Stimulated activated CD4-positive, alpha-beta T cell treated with anti-CD3 and anti-CD28 coated beads, Interleukin-12 subunit alpha, Interleukin-12 subunit beta, amount 100 ng/mL, for 48 hours (primary cell): ENCODE results near the gene BDKRB1.

Experiments
- DNase-seq, 3 donors: peaks; one replicate each; pipeline ENCODE4 v3.0.0-alpha.2; 2020; ENCODE audit warnings: low read depth in 2 of 3, low spot score in 1 of 3

Gene BDKRB1

DNA sequence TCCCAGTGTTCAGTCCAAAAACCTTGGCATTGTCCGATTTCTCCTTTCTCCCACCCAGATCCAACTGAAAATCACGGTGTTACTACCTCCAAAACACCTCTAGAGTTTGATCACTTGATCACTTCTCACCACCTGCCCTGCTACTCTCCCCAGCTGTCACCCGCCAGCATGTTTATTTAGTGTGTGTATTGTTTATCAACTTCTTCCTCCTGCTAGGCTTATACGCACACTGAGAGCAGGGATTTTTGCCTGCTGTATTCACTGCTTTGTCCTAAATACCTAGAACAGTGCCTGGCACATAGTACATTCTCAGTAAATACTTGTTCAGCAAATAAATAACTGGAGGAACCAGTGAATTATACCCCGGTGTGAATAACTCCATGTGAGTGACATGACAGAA lies 5.0 kb downstream of the BDKRB1 start:
- DNase-seq = no peak

DNA sequence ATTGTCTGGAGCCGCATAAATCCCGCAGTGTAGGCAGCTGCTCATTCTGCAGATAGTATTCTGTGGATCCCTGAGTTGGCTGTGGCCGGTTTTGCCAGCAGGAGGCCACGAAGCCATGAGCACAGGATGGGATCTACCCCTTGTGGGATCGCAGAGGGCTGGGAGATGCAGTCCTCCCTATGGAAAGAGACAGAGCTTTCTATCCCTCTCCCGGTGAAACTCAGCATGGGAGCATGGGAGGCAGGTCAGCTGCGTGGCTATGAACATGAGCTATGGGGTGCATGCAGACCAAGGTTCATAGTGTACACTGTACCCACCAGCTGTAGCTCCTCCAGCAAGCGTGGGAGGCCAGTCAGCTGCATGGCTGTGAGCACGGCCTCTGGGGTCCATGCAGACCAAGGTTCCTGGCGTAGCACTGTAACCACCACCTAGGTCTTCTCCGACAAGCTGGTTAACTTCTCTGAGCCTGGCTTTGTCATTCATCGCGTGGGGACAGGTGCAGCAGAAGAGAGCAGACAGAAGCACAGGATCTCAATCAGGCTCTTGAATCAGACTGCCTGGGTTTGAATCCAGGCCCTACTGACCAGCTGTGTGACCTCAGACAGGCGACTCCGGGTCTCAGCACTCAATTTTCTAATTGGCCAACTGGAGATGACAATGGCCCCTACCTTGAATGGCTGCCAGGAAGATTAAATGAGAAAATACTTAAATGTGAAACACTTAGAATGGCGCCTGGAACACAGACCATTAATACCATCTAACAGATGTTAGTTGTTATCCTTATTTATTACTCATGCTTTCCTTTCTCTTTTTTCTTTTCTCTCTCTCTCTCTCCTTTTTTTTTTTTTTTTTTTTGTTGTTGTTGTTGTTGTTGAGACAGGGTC lies 6.0 kb downstream of the BDKRB1 start:
- no peak for DNase-seq

DNA sequence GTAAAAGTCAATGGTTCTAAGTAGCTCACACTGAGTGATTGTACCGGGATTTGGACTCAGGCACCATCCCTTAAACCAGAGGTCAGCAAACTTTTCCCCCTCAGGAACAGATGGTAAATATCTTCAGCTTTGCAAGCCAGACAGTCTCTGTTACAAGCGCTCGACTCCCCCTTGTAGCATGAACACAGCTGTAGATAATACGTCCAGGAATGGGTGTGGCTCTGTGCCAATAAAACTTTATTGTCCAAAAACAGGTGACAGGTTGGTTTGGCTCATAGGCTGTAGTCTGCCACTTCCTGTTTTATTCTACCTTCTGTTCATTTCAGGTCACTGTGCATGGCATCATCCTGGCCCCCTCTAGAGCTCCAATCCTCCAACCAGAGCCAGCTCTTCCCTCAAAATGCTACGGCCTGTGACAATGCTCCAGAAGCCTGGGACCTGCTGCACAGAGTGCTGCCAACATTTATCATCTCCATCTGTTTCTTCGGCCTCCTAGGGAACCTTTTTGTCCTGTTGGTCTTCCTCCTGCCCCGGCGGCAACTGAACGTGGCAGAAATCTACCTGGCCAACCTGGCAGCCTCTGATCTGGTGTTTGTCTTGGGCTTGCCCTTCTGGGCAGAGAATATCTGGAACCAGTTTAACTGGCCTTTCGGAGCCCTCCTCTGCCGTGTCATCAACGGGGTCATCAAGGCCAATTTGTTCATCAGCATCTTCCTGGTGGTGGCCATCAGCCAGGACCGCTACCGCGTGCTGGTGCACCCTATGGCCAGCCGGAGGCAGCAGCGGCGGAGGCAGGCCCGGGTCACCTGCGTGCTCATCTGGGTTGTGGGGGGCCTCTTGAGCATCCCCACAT lies 7.6 kb downstream of the BDKRB1 start:
- DNase-seq = no peak

DNA sequence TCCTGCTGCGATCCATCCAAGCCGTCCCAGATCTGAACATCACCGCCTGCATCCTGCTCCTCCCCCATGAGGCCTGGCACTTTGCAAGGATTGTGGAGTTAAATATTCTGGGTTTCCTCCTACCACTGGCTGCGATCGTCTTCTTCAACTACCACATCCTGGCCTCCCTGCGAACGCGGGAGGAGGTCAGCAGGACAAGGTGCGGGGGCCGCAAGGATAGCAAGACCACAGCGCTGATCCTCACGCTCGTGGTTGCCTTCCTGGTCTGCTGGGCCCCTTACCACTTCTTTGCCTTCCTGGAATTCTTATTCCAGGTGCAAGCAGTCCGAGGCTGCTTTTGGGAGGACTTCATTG lies 8.2 kb downstream of the BDKRB1 start:
- DNase-seq = no peak

DNA sequence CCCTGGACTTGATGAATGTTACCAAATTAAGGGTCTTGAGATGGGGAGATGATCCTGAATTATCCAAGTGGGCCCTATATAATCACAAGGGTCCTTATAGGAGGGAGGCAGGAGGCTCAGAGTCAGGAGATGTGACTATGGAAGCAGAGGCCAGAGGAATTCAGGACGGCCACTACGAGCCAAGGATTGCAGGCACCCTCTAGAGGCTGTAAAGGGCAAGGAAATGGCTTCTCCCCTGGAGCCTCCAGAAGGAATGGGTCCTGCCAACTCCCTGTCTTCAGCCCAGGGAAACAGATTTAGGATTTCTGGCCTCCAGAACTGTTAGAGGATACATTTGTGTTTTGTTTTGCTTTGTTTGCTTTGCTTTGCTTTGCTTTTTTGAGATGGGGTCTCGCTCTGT lies 8.8 kb downstream of the BDKRB1 start:
- no peak for DNase-seq

DNA sequence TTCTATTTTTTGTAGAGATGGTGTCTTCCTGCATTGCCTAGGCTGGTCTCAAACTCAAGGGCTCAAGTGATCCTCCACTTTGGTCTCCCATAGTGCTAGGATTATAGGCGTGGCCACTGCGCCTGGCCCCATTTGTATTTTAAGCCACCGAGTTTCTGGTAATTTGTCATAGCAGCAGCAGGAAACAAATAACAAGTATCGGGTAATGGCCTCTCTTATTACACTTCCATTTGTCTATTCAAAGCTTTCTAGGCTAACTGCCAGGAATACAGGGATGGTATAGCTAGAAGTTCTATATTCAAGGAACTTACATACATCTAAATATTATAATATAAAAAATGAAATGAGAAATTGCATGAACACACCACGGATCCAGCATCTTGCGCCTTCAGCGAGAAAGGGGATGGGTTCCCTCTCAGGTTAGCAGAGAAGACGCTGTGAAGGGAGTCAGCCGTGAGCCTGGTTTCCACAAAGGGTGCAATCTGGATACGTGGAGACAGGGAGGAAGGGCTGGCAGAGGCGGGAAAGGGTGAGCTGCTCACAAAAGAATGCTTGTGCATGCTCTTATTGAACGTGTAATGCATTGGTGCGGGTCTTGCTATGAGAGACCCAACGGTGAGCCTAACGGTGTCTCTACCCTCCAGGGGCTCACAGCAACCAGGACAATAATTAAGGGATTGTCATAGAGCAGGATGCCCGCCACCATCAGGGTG lies 9.5 kb downstream of the BDKRB1 start:
- no peak for DNase-seq

DNA sequence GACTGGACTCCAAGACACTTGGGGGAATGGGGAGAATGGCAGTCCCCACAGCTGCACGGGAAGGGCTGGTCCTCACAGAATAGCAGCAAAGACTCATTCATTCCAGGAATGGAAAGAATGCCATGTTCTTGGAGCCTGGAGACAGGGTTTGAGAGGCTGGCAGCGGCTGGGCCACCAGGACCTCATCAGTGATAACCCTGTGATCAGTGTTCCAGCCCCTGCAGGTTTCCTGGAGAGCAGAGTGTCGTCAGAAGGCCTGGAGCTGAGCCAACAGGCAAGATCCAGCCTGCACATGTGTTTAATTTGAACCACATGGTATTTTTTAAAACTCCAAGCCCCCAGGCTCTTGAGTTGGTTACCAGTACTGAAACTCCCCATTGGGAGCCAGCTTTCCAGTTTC lies 11.3 kb downstream of the BDKRB1 start:
- DNase-seq = no peak

DNA sequence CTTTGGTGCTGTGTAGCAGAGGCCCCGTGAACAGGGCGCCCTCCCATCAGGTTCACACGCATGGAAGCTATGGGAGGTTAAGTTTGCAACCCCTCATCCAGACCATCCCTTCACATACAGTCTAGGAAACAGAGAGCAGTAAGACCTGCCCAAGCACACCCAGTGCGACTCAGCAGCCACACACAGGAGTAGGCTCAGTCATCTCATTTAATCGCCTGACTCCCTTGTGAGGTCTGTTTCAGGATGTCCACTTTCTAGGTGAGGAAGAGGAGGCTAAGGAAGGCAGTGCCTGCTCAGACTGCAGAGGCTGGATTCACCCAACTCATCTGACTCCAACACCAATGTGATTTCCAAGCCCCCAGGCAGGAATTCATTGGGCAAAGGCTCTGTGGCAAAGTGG lies 11.9 kb downstream of the BDKRB1 start:
- no peak for DNase-seq

DNA sequence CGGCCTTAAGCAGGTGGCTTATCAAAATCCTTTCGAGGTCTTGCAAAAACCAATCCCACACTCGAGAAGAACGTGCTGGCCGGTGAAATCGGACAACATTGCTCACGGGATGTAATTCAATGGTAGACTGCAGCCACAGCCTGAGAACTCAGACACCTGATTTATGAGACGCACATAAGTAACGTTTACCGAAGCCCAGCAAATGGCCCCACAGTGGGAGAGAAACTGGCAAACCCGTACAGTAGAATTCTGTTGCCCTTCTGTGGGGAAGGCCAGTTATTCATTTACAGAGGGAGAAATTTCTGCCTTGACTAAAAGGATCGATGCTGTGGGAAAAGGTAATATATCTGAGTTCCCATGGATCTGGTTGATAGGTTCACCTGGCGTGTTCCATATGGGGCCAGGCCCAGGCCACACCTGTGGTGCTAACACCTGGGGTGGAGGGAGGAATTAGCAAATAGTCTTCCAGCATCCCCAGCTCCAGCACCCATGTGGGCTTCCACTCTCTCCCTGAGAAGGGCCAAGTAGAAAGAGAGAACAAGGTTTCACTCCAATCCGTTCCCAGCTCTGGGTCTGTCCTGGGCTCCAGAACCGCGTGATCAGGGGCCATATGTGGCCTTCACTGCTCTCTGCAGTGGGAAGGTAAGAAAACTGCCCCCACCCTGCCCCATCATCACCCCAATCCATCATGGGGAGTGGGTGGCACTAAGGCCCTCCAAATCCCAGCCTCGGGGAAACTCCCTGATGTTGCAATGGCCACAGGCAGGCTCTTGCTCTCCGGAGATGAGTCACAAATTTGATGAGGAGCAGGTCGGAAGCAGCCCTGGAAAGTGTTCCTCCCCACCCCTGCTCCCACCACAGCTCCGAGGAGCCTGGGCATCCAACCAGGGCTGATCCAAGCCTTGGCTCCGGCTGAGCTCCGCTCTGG lies 12.7 kb downstream of the BDKRB1 start:
- DNase-seq = no peak

DNA sequence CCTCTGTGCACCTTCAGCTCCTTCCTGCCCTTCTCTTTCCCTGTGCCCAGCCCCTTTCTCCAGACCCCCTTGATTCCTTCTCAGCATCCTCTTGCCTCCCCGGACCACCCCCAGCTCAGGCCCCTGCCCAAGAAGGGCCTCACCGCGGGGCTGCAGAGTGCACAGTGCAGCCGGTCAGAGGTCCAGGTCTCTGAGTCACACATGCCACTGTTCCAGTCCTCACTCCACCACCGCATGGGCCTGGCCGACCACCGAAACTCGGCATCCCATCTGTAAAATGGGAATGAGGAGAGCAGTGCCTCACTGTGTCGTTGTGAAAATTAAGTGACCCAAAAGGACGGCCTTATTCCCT lies 13.3 kb downstream of the BDKRB1 start:
- DNase-seq = no peak

DNA sequence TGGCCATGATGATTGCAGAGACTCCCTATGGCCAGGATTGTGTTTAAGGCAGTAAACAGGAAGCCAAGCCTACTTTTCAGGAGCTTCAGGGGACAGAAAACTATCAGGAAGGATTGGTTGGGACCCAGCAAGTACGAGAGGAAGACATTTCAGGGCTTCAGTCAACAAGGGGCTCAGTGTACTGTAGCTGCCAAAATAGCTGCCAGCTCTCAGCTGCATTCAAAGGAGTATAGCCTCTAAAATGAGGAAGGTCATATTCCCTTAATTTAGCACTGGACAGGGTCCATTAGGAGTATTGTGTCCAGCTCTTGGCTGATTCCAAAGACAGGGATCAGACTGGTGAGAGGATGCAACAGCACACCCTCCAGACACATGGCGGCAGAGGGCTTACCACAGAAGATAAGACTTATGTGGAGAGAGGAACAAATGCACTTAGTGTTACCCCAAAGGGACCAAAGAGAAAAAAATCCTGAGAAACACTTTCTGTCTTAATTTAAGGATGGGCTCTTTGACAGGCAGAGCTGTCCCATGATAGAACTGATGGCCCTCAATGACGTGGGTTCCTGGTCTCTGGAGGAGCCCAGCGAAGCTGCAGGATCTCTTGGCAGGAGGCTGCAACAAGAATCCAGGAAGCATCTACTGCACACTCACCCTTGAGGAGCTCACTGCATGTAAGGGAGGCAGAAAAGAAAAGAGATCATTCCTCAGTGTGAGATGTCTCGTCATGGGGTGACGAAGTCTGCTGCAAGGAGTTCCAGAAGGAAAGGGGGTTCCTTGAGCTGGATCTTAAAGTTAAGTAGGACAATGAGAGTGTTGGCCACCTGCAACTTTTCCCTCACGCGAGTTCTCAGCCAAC lies 14.8 kb downstream of the BDKRB1 start:
- no peak for DNase-seq

DNA sequence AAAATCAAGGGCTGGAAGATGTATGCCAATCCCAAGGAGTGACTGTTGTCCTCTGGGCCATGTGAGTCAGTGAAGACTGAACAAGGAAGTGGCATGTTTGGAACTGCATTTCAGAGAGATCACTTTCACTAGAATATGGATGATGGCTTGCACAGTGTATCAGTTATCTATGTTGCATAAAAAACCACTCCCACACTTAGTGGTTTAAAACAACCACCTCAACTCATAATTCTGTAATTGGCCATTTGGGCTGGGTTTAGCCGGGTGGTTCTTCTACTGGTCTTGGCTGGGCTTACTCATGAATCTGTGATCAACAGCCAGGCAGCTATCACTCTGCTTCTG lies 15.4 kb downstream of the BDKRB1 start:
- DNase-seq = no peak

DNA sequence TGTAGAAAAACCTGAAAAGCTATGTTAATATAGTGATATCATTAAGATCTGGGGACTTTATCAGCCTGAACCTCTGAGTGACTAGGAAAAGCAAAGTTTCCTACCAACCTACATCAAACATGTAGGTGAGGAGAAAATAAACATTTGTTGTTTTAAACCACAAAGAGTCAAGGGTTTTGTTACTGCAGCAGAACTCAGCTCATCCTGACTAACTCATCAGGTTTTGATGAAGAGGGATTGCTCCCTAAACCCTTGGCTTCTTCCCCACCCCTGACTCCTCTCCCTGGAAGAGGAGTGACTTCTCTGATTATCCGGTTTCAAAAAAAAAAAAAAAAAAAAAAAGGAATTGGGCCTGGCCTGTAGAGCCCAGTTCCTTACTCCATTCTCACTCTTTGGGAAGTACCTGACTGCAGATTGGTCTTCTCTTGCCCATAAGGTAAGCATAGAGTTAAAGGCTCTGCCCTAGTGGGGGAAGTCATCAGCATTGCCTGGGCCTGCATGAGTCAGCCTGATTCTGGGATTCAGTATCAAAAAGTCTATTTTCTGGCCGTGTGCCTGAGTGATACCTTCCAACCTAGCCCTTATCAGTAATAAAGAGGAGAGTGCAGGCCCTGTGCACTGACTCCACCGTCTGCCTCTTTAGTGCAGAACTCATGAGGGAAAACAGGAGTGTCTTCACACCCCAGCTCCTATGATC lies 16.9 kb downstream of the BDKRB1 start:
- no peak for DNase-seq

DNA sequence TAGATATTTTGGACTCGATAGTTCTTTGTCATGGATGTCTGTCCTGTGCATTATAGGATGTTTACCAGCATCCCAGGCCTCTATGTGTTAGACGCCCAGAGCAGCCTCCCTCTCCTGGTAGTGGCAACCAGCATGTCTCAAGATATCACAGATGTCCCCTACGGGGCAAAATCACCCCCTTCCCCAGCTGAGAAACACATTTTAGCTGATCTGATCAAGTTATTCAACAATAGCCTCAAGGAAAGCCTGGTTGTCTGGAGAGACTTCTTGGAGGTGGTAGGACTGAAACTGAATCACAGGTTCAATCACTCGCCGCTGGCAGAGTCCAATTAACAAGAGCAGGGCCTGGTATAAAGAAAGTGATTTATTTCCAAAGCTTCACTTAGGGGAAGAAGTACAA lies 17.6 kb downstream of the BDKRB1 start:
- no peak for DNase-seq

DNA sequence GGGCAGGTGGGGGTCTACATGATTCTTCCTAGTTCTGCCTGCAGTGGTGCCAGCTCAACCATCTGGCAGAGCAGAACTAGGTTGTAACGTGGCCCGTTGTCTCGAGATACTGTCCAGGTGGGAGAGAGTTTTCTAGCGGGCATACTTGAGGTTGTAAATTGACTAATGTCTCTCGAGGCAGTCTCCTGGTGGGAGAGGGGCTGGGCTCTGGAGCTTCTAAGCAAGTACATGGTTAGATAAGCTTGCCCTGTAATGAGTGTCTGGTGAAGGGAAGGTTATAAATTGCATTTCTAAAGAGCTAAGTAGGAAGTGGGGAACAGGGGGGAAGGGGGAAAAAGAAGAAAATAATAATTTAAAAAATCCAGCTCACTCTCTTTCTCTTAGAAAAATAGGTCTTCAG lies 18.1 kb downstream of the BDKRB1 start:
- DNase-seq = no peak

DNA sequence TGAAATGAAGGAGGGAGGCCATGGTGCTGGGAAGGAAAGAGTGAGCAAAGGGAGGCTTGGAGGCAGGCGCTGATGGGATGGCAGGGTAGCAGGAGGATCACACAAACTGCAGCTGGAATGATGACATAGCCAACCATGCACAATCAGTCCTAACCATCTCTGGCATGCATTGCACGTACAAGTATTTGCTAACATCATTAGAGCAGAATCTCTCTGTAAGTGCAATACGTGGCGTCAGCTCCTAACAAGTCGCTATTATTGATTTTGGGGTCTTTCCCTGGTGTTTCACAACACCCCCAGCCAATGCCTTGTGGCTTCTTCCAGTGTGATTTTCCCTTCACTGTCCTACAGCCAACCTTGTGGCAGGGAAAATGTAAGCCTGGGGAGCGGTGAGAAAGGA lies 18.5 kb downstream of the BDKRB1 start:
- no peak for DNase-seq

DNA sequence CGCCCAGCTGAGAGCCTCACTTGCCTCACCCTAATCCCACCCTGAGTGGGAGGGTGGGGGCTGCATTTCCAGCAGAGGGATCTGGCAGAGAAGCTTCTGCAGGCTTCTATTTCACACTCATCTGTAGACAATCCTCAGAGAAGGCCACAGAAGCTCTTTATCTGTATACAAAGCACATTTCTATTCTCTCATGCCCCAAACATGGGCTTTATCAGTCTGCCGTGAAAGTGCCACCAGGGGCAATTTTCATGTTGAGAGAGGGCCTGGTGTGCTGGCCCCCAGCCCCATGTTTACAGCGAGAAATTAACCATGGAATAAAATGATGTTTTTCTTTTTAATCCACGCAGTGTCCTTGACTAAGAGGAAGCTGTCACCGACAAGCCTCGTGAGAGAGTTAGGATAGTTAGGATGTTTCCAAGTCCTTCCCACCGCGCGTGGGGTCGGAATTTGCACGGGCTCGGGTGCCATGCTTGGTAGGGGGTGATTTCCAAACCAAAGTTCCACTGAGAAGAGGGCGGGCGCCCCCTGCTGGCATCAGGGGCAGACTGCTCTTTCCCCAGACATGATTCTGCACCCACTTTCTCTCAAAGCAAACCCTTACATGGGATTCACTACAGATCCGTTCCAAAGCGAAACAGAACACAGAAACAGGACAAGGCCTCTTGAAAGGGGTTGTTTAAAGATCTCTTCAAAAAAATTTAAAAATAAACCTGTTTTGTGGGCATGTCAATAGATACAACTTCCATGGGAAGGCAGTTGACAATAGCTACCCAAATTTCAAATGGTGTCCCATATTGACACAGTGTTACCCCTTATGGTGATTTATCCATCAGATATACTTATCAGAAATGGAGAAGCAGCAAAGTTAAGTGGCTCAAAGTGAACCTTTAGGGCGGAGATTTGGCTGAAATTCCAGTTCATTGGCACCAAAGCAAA lies 19.4 kb downstream of the BDKRB1 start:
- DNase-seq = peak; percentile 37 to 67 (median 61)

DNA sequence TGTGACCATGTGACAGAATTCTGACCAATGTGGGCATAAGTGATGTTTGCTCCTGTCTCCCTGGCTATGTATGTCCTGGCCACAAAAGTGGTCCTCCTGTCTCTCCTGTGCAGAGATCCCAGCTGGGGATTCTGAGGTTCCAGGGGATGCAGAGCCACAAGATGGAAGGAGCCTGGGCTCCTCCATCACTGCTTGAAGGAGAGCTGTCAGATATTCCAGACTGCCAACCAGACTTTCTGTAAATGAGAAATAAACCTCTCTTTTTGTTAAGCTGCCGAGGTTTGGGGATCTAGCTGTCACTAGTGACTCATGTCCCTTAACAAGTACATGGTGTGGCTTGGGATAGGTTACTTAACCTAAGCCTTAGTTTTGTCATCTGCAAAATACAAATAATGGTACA lies 21.9 kb downstream of the BDKRB1 start:
- no peak for DNase-seq
